ENCODE measurements around the gene CDK14. TPM values are rescaled to one million over a fixed set of nuclear protein-coding genes. Genes with fewer than 3 reads are reported as not detected.

Gene CDK14
- total and polyA plus RNA-seq, 4 donors: 4.2 to 12.4 (median 7.4) TPM

DNA sequence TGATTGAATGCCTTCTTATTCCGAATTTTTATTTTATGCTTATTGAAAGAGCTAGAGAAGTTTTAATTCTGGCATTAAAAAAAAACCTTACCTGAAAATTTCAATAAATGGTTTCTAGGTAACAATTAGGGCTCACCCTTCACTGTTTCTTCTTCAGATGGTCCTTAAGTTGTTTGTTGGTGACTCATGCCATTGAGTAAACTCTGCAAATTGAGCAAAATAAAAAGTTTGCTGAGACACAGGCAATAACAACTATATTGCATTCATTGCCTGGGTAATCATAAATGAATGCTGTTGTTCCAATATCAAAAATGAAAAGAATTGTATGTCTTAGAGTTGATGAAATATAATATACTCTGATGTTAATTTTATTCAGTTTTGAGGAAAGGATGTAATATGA lies 300.3 kb downstream of the CDK14 start:
- 92% methylated on average over 1 of the region's 1 CpG for WGBS
- H3K9me3 ChIP-seq (ENCODE audit: control insufficient read depth in 4 of 4, low read length in 3 of 4): no peaks in the 10 kb centered on the region
- H3K9ac ChIP-seq (ENCODE audit: low read depth in 1 of 2, low read length in 2 of 2): no peak overlapping the region
- no peaks in the 10 kb centered on the region for H3K4me1 ChIP-seq (ENCODE audit: control insufficient read depth in 4 of 4, insufficient read depth in 4 of 4, low read length in 3 of 4)
- H3K36me3 ChIP-seq (ENCODE audit: control insufficient read depth in 4 of 4, insufficient read depth in 3 of 4, low read depth in 1 of 4, low read length in 3 of 4): no peaks in the 10 kb centered on the region
- no peak overlapping the region for H3K27ac ChIP-seq (ENCODE audit: low read depth in 1 of 2, low read length in 2 of 2)
- TF ChIP-seq FOXA1 (IDR thresholded peaks at IDR 0.05) (no peak), JUND (IDR thresholded peaks at IDR 0.05) (no peak), YY1 (IDR thresholded peaks at IDR 0.05) (no peak), FOXA2 (IDR thresholded peaks at IDR 0.05) (no peak), HNF4A (conservative IDR thresholded peaks at IDR 0.05) (no peak), NR2F2 (IDR thresholded peaks at IDR 0.05) (no peak), SP1 (IDR thresholded peaks at IDR 0.05) (no peak), RAD21 (IDR thresholded peaks at IDR 0.05) (no peak), GABPA (IDR thresholded peaks at IDR 0.05 in 1 of 2, conservative IDR thresholded peaks at IDR 0.05 in 1 of 2) (no peak), HNF4G (IDR thresholded peaks at IDR 0.05) (no peak), EGR1 (IDR thresholded peaks at IDR 0.05; ENCODE audit: low read depth in 2 of 2) (no peak), RXRA (IDR thresholded peaks at IDR 0.05) (no peak), TAF1 (conservative IDR thresholded peaks at IDR 0.05) (no peak)
- TF ChIP-seq, protein P1, sequence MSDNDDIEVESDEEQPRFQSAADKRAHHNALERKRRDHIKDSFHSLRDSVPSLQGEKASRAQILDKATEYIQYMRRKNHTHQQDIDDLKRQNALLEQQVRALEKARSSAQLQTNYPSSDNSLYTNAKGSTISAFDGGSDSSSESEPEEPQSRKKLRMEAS (IDR thresholded peaks at IDR 0.05): no peak
- TF ChIP-seq, protein P2, sequence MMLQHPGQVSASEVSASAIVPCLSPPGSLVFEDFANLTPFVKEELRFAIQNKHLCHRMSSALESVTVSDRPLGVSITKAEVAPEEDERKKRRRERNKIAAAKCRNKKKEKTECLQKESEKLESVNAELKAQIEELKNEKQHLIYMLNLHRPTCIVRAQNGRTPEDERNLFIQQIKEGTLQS (IDR thresholded peaks at IDR 0.05): no peak
- TF ChIP-seq, protein P3, sequence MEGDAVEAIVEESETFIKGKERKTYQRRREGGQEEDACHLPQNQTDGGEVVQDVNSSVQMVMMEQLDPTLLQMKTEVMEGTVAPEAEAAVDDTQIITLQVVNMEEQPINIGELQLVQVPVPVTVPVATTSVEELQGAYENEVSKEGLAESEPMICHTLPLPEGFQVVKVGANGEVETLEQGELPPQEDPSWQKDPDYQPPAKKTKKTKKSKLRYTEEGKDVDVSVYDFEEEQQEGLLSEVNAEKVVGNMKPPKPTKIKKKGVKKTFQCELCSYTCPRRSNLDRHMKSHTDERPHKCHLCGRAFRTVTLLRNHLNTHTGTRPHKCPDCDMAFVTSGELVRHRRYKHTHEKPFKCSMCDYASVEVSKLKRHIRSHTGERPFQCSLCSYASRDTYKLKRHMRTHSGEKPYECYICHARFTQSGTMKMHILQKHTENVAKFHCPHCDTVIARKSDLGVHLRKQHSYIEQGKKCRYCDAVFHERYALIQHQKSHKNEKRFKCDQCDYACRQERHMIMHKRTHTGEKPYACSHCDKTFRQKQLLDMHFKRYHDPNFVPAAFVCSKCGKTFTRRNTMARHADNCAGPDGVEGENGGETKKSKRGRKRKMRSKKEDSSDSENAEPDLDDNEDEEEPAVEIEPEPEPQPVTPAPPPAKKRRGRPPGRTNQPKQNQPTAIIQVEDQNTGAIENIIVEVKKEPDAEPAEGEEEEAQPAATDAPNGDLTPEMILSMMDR (IDR thresholded peaks at IDR 0.05; ENCODE audit: low read depth, low read length, missing input control): no peak
- TF ChIP-seq, protein P4, sequence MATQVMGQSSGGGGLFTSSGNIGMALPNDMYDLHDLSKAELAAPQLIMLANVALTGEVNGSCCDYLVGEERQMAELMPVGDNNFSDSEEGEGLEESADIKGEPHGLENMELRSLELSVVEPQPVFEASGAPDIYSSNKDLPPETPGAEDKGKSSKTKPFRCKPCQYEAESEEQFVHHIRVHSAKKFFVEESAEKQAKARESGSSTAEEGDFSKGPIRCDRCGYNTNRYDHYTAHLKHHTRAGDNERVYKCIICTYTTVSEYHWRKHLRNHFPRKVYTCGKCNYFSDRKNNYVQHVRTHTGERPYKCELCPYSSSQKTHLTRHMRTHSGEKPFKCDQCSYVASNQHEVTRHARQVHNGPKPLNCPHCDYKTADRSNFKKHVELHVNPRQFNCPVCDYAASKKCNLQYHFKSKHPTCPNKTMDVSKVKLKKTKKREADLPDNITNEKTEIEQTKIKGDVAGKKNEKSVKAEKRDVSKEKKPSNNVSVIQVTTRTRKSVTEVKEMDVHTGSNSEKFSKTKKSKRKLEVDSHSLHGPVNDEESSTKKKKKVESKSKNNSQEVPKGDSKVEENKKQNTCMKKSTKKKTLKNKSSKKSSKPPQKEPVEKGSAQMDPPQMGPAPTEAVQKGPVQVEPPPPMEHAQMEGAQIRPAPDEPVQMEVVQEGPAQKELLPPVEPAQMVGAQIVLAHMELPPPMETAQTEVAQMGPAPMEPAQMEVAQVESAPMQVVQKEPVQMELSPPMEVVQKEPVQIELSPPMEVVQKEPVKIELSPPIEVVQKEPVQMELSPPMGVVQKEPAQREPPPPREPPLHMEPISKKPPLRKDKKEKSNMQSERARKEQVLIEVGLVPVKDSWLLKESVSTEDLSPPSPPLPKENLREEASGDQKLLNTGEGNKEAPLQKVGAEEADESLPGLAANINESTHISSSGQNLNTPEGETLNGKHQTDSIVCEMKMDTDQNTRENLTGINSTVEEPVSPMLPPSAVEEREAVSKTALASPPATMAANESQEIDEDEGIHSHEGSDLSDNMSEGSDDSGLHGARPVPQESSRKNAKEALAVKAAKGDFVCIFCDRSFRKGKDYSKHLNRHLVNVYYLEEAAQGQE (IDR thresholded peaks at IDR 0.05): no peak
- TF ChIP-seq, protein P5, sequence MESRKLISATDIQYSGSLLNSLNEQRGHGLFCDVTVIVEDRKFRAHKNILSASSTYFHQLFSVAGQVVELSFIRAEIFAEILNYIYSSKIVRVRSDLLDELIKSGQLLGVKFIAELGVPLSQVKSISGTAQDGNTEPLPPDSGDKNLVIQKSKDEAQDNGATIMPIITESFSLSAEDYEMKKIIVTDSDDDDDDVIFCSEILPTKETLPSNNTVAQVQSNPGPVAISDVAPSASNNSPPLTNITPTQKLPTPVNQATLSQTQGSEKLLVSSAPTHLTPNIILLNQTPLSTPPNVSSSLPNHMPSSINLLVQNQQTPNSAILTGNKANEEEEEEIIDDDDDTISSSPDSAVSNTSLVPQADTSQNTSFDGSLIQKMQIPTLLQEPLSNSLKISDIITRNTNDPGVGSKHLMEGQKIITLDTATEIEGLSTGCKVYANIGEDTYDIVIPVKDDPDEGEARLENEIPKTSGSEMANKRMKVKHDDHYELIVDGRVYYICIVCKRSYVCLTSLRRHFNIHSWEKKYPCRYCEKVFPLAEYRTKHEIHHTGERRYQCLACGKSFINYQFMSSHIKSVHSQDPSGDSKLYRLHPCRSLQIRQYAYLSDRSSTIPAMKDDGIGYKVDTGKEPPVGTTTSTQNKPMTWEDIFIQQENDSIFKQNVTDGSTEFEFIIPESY (IDR thresholded peaks at IDR 0.05): no peak
- DNase-seq (ENCODE audit: low spot score): no peak
- H3K27me3 ChIP-seq (ENCODE audit: control insufficient read depth in 4 of 4, insufficient read depth in 4 of 4, low read length in 3 of 4): no peaks in the 10 kb centered on the region
- H3K4me3 ChIP-seq (ENCODE audit: low read depth in 1 of 3, low read length in 3 of 3): no peak overlapping the region
